Osteocyte (in vitro differentiated cells): ENCODE data around the gene PTPRN2. TPM values are rescaled to one million over a fixed set of nuclear protein-coding genes. Genes with fewer than 3 reads are reported as not detected.
A peak's percentile ranks its signal among the peaks of the same experiment; 100 is the strongest.

ENCODE experiments used
- DNase-seq: peaks from one replicate; pipeline ENCODE4 v3.0.0; 2021; ENCODE audit warnings: mixed read lengths; ENCODE audit not compliant: unreplicated experiment; ENCODE audit errors: extremely low spot score
- H3K27ac Mint-ChIP-seq: one replicate; pipeline ENCODE4 v1.8.0; 2021; ENCODE audit warnings: mild to moderate bottlenecking, mixed read lengths; ENCODE audit not compliant: unreplicated experiment
- H3K27me3 Mint-ChIP-seq: one replicate; pipeline ENCODE4 v1.8.0; 2021; ENCODE audit warnings: mixed read lengths; ENCODE audit not compliant: unreplicated experiment
- H3K36me3 Mint-ChIP-seq: one replicate; pipeline ENCODE4 v1.8.0; 2021; ENCODE audit warnings: mixed read lengths; ENCODE audit not compliant: unreplicated experiment
- H3K4me1 Mint-ChIP-seq: one replicate; pipeline ENCODE4 v1.8.0; 2021; ENCODE audit warnings: mixed read lengths; ENCODE audit not compliant: unreplicated experiment
- H3K4me3 Mint-ChIP-seq: one replicate; pipeline ENCODE4 v1.8.0; 2021; ENCODE audit warnings: mild to moderate bottlenecking, moderate library complexity, mixed read lengths; ENCODE audit not compliant: unreplicated experiment
- H3K9me3 Mint-ChIP-seq: one replicate; pipeline ENCODE4 v1.8.0; 2021; ENCODE audit warnings: mixed read lengths; ENCODE audit not compliant: unreplicated experiment
- CTCF ChIP-seq: fragments of 200-600 bp; sonication (generic); IDR thresholded peaks from 2 replicates; pipeline ENCODE4 v1.5.0; 2021; ENCODE audit warnings: antibody characterized with exemption, mild to moderate bottlenecking, moderate library complexity
- total RNA-seq: library from RNA; stranded (reverse); gene quantifications from 2 replicates; pipeline ENCODE4 v1.2.1, GENCODE V29; 2021

Gene PTPRN2
- total RNA-seq, 1 donor from 2014 or later = 0.59 TPM

GRCh38 chr7:158396982-158397862, 190.4 kb downstream of the PTPRN2 start:
- peaks cover 15% of the 10 kb centered on the region for H3K9me3 Mint-ChIP-seq
- no peaks in the 10 kb centered on the region for H3K4me1 Mint-ChIP-seq
- H3K27me3 Mint-ChIP-seq = no peaks in the 10 kb centered on the region
- no peaks in the 10 kb centered on the region for H3K36me3 Mint-ChIP-seq
- no peak for DNase-seq
- no peak overlapping the region for H3K4me3 Mint-ChIP-seq
- no peak overlapping the region for H3K27ac Mint-ChIP-seq
- no peak for TF ChIP-seq CTCF

GRCh38 chr7:158396301-158396905, 191.2 kb downstream of the PTPRN2 start:
- H3K27me3 Mint-ChIP-seq = no peaks in the 10 kb centered on the region
- no peak for DNase-seq

GRCh38 chr7:158395780-158396278, 191.8 kb downstream of the PTPRN2 start:
- no peaks in the 10 kb centered on the region for H3K27me3 Mint-ChIP-seq
- no peaks in the 10 kb centered on the region for H3K36me3 Mint-ChIP-seq
- H3K27ac Mint-ChIP-seq = no peak overlapping the region
- H3K4me1 Mint-ChIP-seq = no peaks in the 10 kb centered on the region
- no peak for DNase-seq
- peaks cover 15% of the 10 kb centered on the region for H3K9me3 Mint-ChIP-seq
- no peak for TF ChIP-seq CTCF
- no peak overlapping the region for H3K4me3 Mint-ChIP-seq

More at GRCh38 chr7:158396301-158396905, 191.2 kb downstream of the PTPRN2 start:
- H3K27ac Mint-ChIP-seq = no peak overlapping the region
- peaks cover 15% of the 10 kb centered on the region for H3K9me3 Mint-ChIP-seq
- TF ChIP-seq CTCF = no peak
- no peaks in the 10 kb centered on the region for H3K4me1 Mint-ChIP-seq
- H3K4me3 Mint-ChIP-seq = no peak overlapping the region
- no peaks in the 10 kb centered on the region for H3K36me3 Mint-ChIP-seq

- Mint-ChIP-seq H3K9me3 (peaks cover 14% of the 10 kb centered on the region), H3K27ac (no peak overlapping the region), H3K36me3 (no peaks in the 10 kb centered on the region), H3K27me3 (no peaks in the 10 kb centered on the region), H3K4me3 (no peak overlapping the region), H3K4me1 (no peaks in the 10 kb centered on the region)
- DNase-seq = no peak
- no peak for TF ChIP-seq CTCF
Measured at GRCh38 chr7:158395349-158395748, 192.3 kb downstream of the PTPRN2 start.

GRCh38 chr7:158394936-158395335, 192.7 kb downstream of the PTPRN2 start:
- no peak overlapping the region for H3K4me3 Mint-ChIP-seq
- H3K27ac Mint-ChIP-seq = no peak overlapping the region
- H3K4me1 Mint-ChIP-seq = no peaks in the 10 kb centered on the region
- H3K36me3 Mint-ChIP-seq = no peaks in the 10 kb centered on the region
- TF ChIP-seq CTCF = peak; percentile 25
- H3K9me3 Mint-ChIP-seq = peaks cover 10% of the 10 kb centered on the region
- no peak for DNase-seq
- H3K27me3 Mint-ChIP-seq = no peaks in the 10 kb centered on the region
